HL-60 (cell line): Measurements from ENCODE around the gene EVC.

Experiments
- DNase-seq, 2 experiments: peaks; one replicate each; pipeline ENCODE4 v3.0.0-alpha.2; 2010 to 2020; ENCODE audit warnings: low read depth in 1 of 2, low spot score in 1 of 2
- H3K27ac ChIP-seq: fragments of 250-450 bp; sonication (Bioruptor Pico); replicated peaks from 2 replicates; pipeline ENCODE4 v1.5.1; 2020; ENCODE audit warnings: mild to moderate bottlenecking, moderate library complexity
- H3K27me3 ChIP-seq: fragments of 250-450 bp; sonication (Bioruptor Pico); 2 replicates; pipeline ENCODE4 v1.5.1; 2021; ENCODE audit warnings: mild to moderate bottlenecking, moderate library complexity; ENCODE audit not compliant: insufficient read depth, poor library complexity, severe bottlenecking
- H3K4me3 ChIP-seq: replicated peaks from 2 replicates; pipeline ENCODE4 v1.5.1; 2011; ENCODE audit warnings: mild to moderate bottlenecking, control low read depth, low read length; ENCODE audit not compliant: insufficient read depth
- CTCF ChIP-seq: IDR thresholded peaks from one replicate; pipeline ENCODE4 v1.5.1; 2011; ENCODE audit warnings: low read length, control low read depth, inconsistent platforms; ENCODE audit not compliant: insufficient read depth
- GABPA ChIP-seq: IDR thresholded peaks from 2 replicates; pipeline ENCODE4 v1.6.1; 2012; ENCODE audit warnings: low read depth
- POLR2AphosphoS5 ChIP-seq: IDR thresholded peaks from 2 replicates; pipeline ENCODE4 v1.6.1; 2012; ENCODE audit warnings: low read depth
- REST ChIP-seq: IDR thresholded peaks from 2 replicates; pipeline ENCODE4 v1.6.1; 2012; ENCODE audit warnings: low read depth; ENCODE audit not compliant: insufficient replicate concordance
- SPI1 ChIP-seq: IDR thresholded peaks from 2 replicates; pipeline ENCODE4 v1.6.1; 2012; ENCODE audit warnings: low read depth, mild to moderate bottlenecking, borderline replicate concordance

The EVC gene

DNA sequence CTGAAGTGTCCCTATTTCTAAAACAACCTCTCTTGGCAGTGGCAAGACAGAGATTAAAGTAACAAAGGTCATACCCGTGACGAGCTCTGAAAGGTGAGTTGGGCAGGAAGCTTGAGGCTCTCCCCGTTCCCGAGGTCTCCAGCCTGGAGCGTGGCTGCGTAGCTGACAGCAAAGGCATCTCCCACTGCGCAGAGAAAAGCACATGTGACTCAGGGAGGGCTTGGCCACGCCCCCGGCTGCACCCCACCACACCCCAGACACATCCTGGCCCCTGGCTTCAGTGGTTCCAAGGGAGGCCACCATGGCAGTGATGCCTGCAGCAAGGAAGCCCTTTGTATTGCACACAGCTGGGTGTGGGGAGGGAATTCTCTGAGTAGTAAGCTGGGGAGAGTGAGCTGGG, 25.7 kb upstream of the EVC start:
- no peak for TF ChIP-seq POLR2AphosphoS5
- no peak for TF ChIP-seq GABPA
- no peak for TF ChIP-seq REST
- TF ChIP-seq SPI1: no peak
- no peak for TF ChIP-seq CTCF
- DNase-seq: no peak
- H3K4me3 ChIP-seq: no peak overlapping the region

DNA sequence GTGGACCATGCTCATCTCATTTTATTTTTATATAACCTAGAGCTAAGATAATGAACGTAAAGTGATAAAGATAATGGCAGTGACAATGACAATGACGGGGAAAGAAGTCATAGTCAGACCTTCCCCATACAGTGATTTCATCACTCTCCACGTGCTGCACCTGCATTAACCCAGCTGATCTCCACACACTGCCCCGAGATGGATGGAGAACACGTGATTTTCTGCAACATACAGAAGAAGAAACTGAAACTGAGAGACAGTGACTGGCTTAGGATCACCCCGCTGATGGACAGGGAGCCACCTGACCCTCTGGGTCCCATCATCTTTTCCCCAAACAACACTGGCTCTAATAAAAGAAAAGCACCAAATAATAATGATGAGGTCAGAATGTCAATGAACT, 24.7 kb upstream of the EVC start:
- no peaks in the 10 kb centered on the region for H3K27me3 ChIP-seq
- no peak for DNase-seq
- TF ChIP-seq POLR2AphosphoS5: no peak
- TF ChIP-seq REST: no peak
- no peak for TF ChIP-seq SPI1
- TF ChIP-seq GABPA: no peak
- H3K4me3 ChIP-seq: no peak overlapping the region
- H3K27ac ChIP-seq: no peak overlapping the region

More for the DNA sequence above, 25.7 kb upstream of the EVC start:
- H3K27me3 ChIP-seq: no peaks in the 10 kb centered on the region
- no peak overlapping the region for H3K27ac ChIP-seq

- DNase-seq: no peak
- Histone ChIP-seq H3K27me3 (no peaks in the 10 kb centered on the region), H3K27ac (no peak overlapping the region), H3K4me3 (no peak overlapping the region)
- TF ChIP-seq REST (no peak), CTCF (no peak), POLR2AphosphoS5 (no peak), GABPA (no peak), SPI1 (no peak)
These were observed 21.9 kb upstream of the EVC start for GRCh38 chr4:5689065-5689464.
